Measurements from ENCODE around the gene ATF7. TPM values are rescaled to one million over a fixed set of nuclear protein-coding genes. Genes with fewer than 3 reads are reported as not detected.
A peak's percentile ranks its signal among the peaks of the same experiment; 100 is the strongest.

ATF7 gene
- total and polyA plus RNA-seq, 2 of the 13 experiments (the other 11 are each of a cell fraction or from before 2014, with no cell fraction given): 9.6 to 16.2 TPM

GRCh38 chr12:53653595-53653994 lies 27.4 kb upstream of the ATF7 start (continued):
- TF ChIP-seq ZSCAN20 (CRISPR knock-in tag; IDR thresholded peaks at IDR 0.05; ENCODE audit: borderline replicate concordance) (no peak), MEF2D (CRISPR knock-in tag; IDR thresholded peaks at IDR 0.05) (no peak)

- peak; percentile 46; the same call in 1 of the 3 replicates for ATAC-seq
- CTCF ChIA-PET (ENCODE audit: low intra/inter-chr PET ratio, low total read pairs): no interaction called here
Measured at GRCh38 chr12:53652366-53652765, 26.2 kb upstream of the ATF7 start.

More at GRCh38 chr12:53652366-53652765, 26.2 kb upstream of the ATF7 start:
- TF ChIP-seq ZNF550 (CRISPR knock-in tag; IDR thresholded peaks at IDR 0.05; ENCODE audit: borderline replicate concordance) (no peak), ZSCAN20 (CRISPR knock-in tag; IDR thresholded peaks at IDR 0.05; ENCODE audit: borderline replicate concordance) (no peak), PHF8 (CRISPR knock-in tag; IDR thresholded peaks at IDR 0.05) (no peak), ZNF142 (CRISPR knock-in tag; IDR thresholded peaks at IDR 0.05) (no peak), ZNF747 (CRISPR knock-in tag; IDR thresholded peaks at IDR 0.05; ENCODE audit: borderline replicate concordance) (no peak), RFXANK (CRISPR knock-in tag; IDR thresholded peaks at IDR 0.05) (no peak), KLF9 (CRISPR knock-in tag; IDR thresholded peaks at IDR 0.05; ENCODE audit: low read depth) (no peak), PHF5A (CRISPR knock-in tag; IDR thresholded peaks at IDR 0.05; ENCODE audit: low read depth, unreplicated experiment) (no peak), CC2D1A (CRISPR knock-in tag; IDR thresholded peaks at IDR 0.05) (no peak)
- Histone ChIP-seq H3K36me3 (replicated peaks in 1 of 2; ENCODE audit: control insufficient read depth in 1 of 2, insufficient read depth in 2 of 2, low read length in 2 of 2) (no peaks in the 10 kb centered on the region), H4K20me1 (ENCODE audit: insufficient read depth, low read length) (no peaks in the 10 kb centered on the region), H3K4me1 (ENCODE audit: insufficient read depth, low read length) (peaks cover 33% of the 10 kb centered on the region), H3K27me3 (ENCODE audit: control insufficient read depth in 1 of 2, insufficient read depth in 2 of 2, low read length in 2 of 2) (no peaks in the 10 kb centered on the region), H2AFZ (ENCODE audit: low read length) (no peak overlapping the region), H3K4me3 (replicated peaks in 1 of 3; ENCODE audit: insufficient read depth in 1 of 3, low read depth in 2 of 3, low read length in 3 of 3) (no peak overlapping the region), H3K4me2 (ENCODE audit: low read depth, low read length) (no peak overlapping the region), H3K9ac (ENCODE audit: insufficient read depth, low read depth, low read length) (no peak overlapping the region), H3K79me2 (ENCODE audit: insufficient read depth, low read length) (no peaks in the 10 kb centered on the region), H3K9me3 (ENCODE audit: low read length) (no peaks in the 10 kb centered on the region), H3K27ac (ENCODE audit: extremely low read length, insufficient read depth, low read length) (no peak overlapping the region)
- FAIRE-seq (no peak), DNase-seq (ENCODE audit: low spot score) (no peak)
- POLR2A ChIA-PET: interaction anchor here (1.1 kb wide), 1 partner anchor 26 kb away, joined by 4 read pairs; the partner anchor contains the start of gene ATF7
- WGBS (ENCODE audit: low lambda C conversion rate): 50% methylated on average over 1 of the region's 1 CpG
- no TSS peak for BruUV-seq (replicated peaks)
- in situ Hi-C loops (cut with HindIII; ENCODE audit: extremely low pct_ligation_motif_present, low pct_unique_long_range_greater_than_20kb): no loop called here
- intact Hi-C loops (cut with micrococcal nuclease; ENCODE audit: unreplicated experiment): no loop called here

Data from HepG2 (cell line).